Measurements from ENCODE around the gene MYMK. TPM values are rescaled to one million over a fixed set of nuclear protein-coding genes. Genes with fewer than 3 reads are reported as not detected.

The MYMK gene
- total and polyA plus RNA-seq, 2 of the 4 experiments (the other 2 are of a cell fraction) = not detected

- Histone ChIP-seq H3K56ac (ENCODE audit: extremely low read depth, insufficient read depth, low read length) (no peak overlapping the region), H2BK15ac (ENCODE audit: low read depth, low read length) (no peak overlapping the region), H4K5ac (ENCODE audit: low read depth, low read length) (no peak overlapping the region), H2BK120ac (ENCODE audit: low read depth, low read length) (no peak overlapping the region), H3K27ac (ENCODE audit: insufficient read depth, low read length) (no peak overlapping the region), H3K4me1 (ENCODE audit: control insufficient read depth, insufficient read depth, low read length) (peaks cover 2% of the 10 kb centered on the region; the same call in 1 of the 2 replicates), H3K4me3 (ENCODE audit: insufficient read depth, low read depth, low read length) (no peak overlapping the region), H3K4me2 (ENCODE audit: low read depth, low read length) (no peak overlapping the region), H3K9me3 (ENCODE audit: control insufficient read depth, insufficient read depth, low read length) (no peaks in the 10 kb centered on the region), H4K8ac (ENCODE audit: low read depth in 2 of 2, low read length in 2 of 2) (no peak overlapping the region), H3K79me1 (ENCODE audit: low read depth in 1 of 2, low read length in 2 of 2) (no peaks in the 10 kb centered on the region), H2AK9ac (replicated peaks; ENCODE audit: low read depth, low read length, poor library complexity) (no peak overlapping the region), H2BK20ac (ENCODE audit: low read depth, low read length) (no peak overlapping the region), H2BK5ac (ENCODE audit: low read depth, low read length, poor library complexity, severe bottlenecking) (no peak overlapping the region), H2AK5ac (ENCODE audit: low read depth, low read length) (no peak overlapping the region), H3K23ac (ENCODE audit: low read depth, low read length) (no peak overlapping the region), H3K4ac (ENCODE audit: low read depth, low read length) (no peak overlapping the region), H3K9ac (ENCODE audit: low read depth, low read length) (no peak overlapping the region), H3K27me3 (ENCODE audit: control insufficient read depth, insufficient read depth, low read length) (peaks cover 82% of the 10 kb centered on the region), H4K20me1 (ENCODE audit: insufficient read depth, low read length) (no peaks in the 10 kb centered on the region), H3K9me1 (ENCODE audit: insufficient read depth, low read length) (no peaks in the 10 kb centered on the region), H4K91ac (ENCODE audit: insufficient read depth, low read depth, low read length) (no peak overlapping the region), H2AFZ (replicated peaks; ENCODE audit: low read length, poor library complexity) (no peak overlapping the region), H3K36me3 (ENCODE audit: control insufficient read depth, insufficient read depth, low read length) (no peaks in the 10 kb centered on the region), H3K18ac (ENCODE audit: low read depth, low read length) (no peak overlapping the region), H3K14ac (replicated peaks; ENCODE audit: low read depth, low read length) (no peak overlapping the region)
- no peak for DNase-seq
- WGBS, 2 experiments (ENCODE audit: extremely low coverage in 2 of 2, insufficient read length in 1 of 2) = no CpG with 5 or more reads among the region's 5 CpGs
- in situ Hi-C loops (cut with MboI; ENCODE audit: low sequenced_read_pairs) (no loop called here), intact Hi-C loops (cut with micrococcal nuclease) (no loop called here), dilution Hi-C loops (cut with HindIII; ENCODE audit: low sequenced_read_pairs, unreplicated experiment) (no loop called here)
- CTCF ChIA-PET = no interaction called here
- POLR2A ChIA-PET (ENCODE audit: unreplicated experiment) = interaction anchor here (0.6 kb wide), 1 partner anchor 134 kb away, joined by 7 read pairs; no protein-coding TSS in a partner anchor
- TF ChIP-seq POLR2A (IDR thresholded peaks at IDR 0.05; ENCODE audit: low read depth, low read length) (no peak), BHLHE40 (IDR thresholded peaks at IDR 0.05; ENCODE audit: low read depth, low read length) (no peak), ELK1 (IDR thresholded peaks at IDR 0.05; ENCODE audit: borderline replicate concordance, low read depth, low read length) (no peak), CHD1 (IDR thresholded peaks at IDR 0.05; ENCODE audit: low read depth, low read length) (no peak), NFE2L2 (IDR thresholded peaks at IDR 0.05; ENCODE audit: low read depth, low read length) (no peak), RAD21 (IDR thresholded peaks at IDR 0.05; ENCODE audit: low read length) (no peak), RCOR1 (IDR thresholded peaks at IDR 0.05; ENCODE audit: insufficient replicate concordance, low read length) (no peak), RFX5 (IDR thresholded peaks at IDR 0.05; ENCODE audit: low read depth, low read length) (no peak), MXI1 (IDR thresholded peaks at IDR 0.05; ENCODE audit: borderline replicate concordance, low read depth, low read length) (no peak), FOS (IDR thresholded peaks at IDR 0.05; ENCODE audit: low read depth, low read length) (no peak), MAFK (IDR thresholded peaks at IDR 0.05; ENCODE audit: low read depth, low read length) (no peak), CEBPB (IDR thresholded peaks at IDR 0.05; ENCODE audit: low read depth, low read length) (no peak), SMC3 (IDR thresholded peaks at IDR 0.05; ENCODE audit: low read depth, low read length) (no peak), USF2 (IDR thresholded peaks at IDR 0.05; ENCODE audit: low read depth, low read length) (no peak), MAZ (IDR thresholded peaks at IDR 0.05; ENCODE audit: borderline replicate concordance, low read depth, low read length) (no peak)
- TF ChIP-seq, protein P1, sequence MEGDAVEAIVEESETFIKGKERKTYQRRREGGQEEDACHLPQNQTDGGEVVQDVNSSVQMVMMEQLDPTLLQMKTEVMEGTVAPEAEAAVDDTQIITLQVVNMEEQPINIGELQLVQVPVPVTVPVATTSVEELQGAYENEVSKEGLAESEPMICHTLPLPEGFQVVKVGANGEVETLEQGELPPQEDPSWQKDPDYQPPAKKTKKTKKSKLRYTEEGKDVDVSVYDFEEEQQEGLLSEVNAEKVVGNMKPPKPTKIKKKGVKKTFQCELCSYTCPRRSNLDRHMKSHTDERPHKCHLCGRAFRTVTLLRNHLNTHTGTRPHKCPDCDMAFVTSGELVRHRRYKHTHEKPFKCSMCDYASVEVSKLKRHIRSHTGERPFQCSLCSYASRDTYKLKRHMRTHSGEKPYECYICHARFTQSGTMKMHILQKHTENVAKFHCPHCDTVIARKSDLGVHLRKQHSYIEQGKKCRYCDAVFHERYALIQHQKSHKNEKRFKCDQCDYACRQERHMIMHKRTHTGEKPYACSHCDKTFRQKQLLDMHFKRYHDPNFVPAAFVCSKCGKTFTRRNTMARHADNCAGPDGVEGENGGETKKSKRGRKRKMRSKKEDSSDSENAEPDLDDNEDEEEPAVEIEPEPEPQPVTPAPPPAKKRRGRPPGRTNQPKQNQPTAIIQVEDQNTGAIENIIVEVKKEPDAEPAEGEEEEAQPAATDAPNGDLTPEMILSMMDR (conservative IDR thresholded peaks at IDR 0.05; ENCODE audit: low read depth, low read length) = no peak
- no TSS peak for BruUV-seq (replicated peaks)
- no peak for ATAC-seq (ENCODE audit: low read depth)
Observed at GRCh38 chr9:133524146-133524545, 613 bp downstream of the MYMK start.
